K562 (cell line): ENCODE results near the gene ECI2. TPM values are rescaled to one million over a fixed set of nuclear protein-coding genes. Genes with fewer than 3 reads are reported as not detected.

Experiments used
- CBX3 ChIP-seq, 2 experiments: IDR thresholded peaks; 1 replicate in 1 of 2; 2 replicates in 1 of 2; pipeline ENCODE4 v1.6.1; 2012; ENCODE audit warnings: inconsistent platforms in 2 of 2, low read length in 2 of 2, borderline replicate concordance in 1 of 2, control low read depth in 1 of 2
- EHMT2 ChIP-seq: fragments of 450-650 bp; IDR thresholded peaks from 2 replicates; pipeline ENCODE4 v1.6.1; 2018; ENCODE audit warnings: antibody characterized with exemption
- LARP7 ChIP-seq: fragments of 450-650 bp; IDR thresholded peaks from 2 replicates; pipeline ENCODE4 v1.6.1; 2016
- NFE2L1 ChIP-seq: fragments of 450-650 bp; IDR thresholded peaks from 2 replicates; pipeline ENCODE4 v1.6.1; 2016; ENCODE audit warnings: missing genetic modification characterization, low read depth, mild to moderate bottlenecking, missing compliant biosample characterization, moderate library complexity, borderline replicate concordance
- NR4A1 ChIP-seq, 2 experiments: fragments of 250-450 bp in 1 of 2; fragments of 450-650 bp in 1 of 2; sonication (Bioruptor Pico) in 1 of 2; IDR thresholded peaks; 2 replicates each; pipeline versions ENCODE4 v1.4.0 to v1.6.1; 2016 to 2020; ENCODE audit warnings: mild to moderate bottlenecking in 2 of 2, missing compliant biosample characterization in 1 of 2, missing genetic modification characterization in 1 of 2, moderate library complexity in 1 of 2
- PHF20 ChIP-seq: fragments of 450-650 bp; IDR thresholded peaks from 2 replicates; pipeline ENCODE4 v1.6.1; 2018; ENCODE audit not compliant: partially characterized antibody
- RB1 ChIP-seq: fragments of 450-650 bp; IDR thresholded peaks from 2 replicates; pipeline ENCODE4 v1.6.1; 2017; ENCODE audit warnings: low read depth, mild to moderate bottlenecking
- SREBF2 ChIP-seq: sonication (generic); formaldehyde crosslinking; IDR thresholded peaks from 2 replicates; pipeline ENCODE4 v1.4.0; 2020; ENCODE audit warnings: mild to moderate bottlenecking, missing genetic modification reagents
- ZNF785 ChIP-seq: fragments of 250-450 bp; sonication (Bioruptor Pico); IDR thresholded peaks from 2 replicates; pipeline ENCODE4 v1.4.0; 2020; ENCODE audit warnings: mild to moderate bottlenecking
- polyA plus RNA-seq, 8 experiments: library from polyadenylated mRNA; depleted of rRNA in 4 of 8; stranded (reverse) in 5 of 8; unstranded in 3 of 8; fragments of >200 nt; fragmentation: Nextera tagmentation in 2 of 8; fragmentation: Illumina TruSeq in 1 of 8; extraction: Ambion mirVana in 2 of 8; extraction: Trizol in 1 of 8; gene quantifications; 2 replicates each; pipeline versions ENCODE4 v1.2.1 to v1.2.3, GENCODE V29; 2011 to 2014; ENCODE audit warnings: inconsistent platforms in 1 of 8, missing spikeins in 1 of 8
- total RNA-seq, 7 experiments: library from RNA; depleted of rRNA in 6 of 7; stranded (reverse); fragments of >200 nt in 6 of 7; fragmentation: Illumina TruSeq in 2 of 7; extraction: Trizol in 2 of 7; gene quantifications; 2 replicates each; pipeline versions ENCODE4 v1.2.1 to v1.2.3, GENCODE V29; 2011 to 2021; ENCODE audit warnings: low replicate concordance in 1 of 7
- TF ChIP-seq, protein P1 (sequence below): IDR thresholded peaks from 3 replicates; pipeline ENCODE4 v1.6.1; 2011; ENCODE audit warnings: borderline replicate concordance, mild to moderate bottlenecking, moderate library complexity; ENCODE audit not compliant: insufficient read length; ENCODE audit errors: extremely low read depth
- TF ChIP-seq, protein P2 (sequence below): fragments of 450-650 bp; IDR thresholded peaks from 2 replicates; pipeline ENCODE4 v1.6.1; 2018; ENCODE audit warnings: mild to moderate bottlenecking, low read depth; ENCODE audit not compliant: partially characterized antibody
- TF ChIP-seq, protein P3 (sequence below), 2 experiments: IDR thresholded peaks in 1 of 2; conservative IDR thresholded peaks in 1 of 2; 2 replicates each; pipeline ENCODE4 v1.6.1; 2016; ENCODE audit warnings: low read depth in 2 of 2, mild to moderate bottlenecking in 1 of 2, missing compliant biosample characterization in 1 of 2, missing genetic modification characterization in 1 of 2, moderate library complexity in 1 of 2
- TF ChIP-seq, protein P4 (sequence below): sonication (generic); formaldehyde crosslinking; IDR thresholded peaks from 2 replicates; pipeline ENCODE4 v1.8.1; 2023; ENCODE audit warnings: missing genetic modification reagents, mild to moderate bottlenecking, borderline replicate concordance

ECI2 gene
- total and polyA plus RNA-seq, 9 of the 15 experiments (the other 6 are each of a cell fraction or from before 2014, with no cell fraction given): 80.7 to 377 (median 142) TPM

DNA sequence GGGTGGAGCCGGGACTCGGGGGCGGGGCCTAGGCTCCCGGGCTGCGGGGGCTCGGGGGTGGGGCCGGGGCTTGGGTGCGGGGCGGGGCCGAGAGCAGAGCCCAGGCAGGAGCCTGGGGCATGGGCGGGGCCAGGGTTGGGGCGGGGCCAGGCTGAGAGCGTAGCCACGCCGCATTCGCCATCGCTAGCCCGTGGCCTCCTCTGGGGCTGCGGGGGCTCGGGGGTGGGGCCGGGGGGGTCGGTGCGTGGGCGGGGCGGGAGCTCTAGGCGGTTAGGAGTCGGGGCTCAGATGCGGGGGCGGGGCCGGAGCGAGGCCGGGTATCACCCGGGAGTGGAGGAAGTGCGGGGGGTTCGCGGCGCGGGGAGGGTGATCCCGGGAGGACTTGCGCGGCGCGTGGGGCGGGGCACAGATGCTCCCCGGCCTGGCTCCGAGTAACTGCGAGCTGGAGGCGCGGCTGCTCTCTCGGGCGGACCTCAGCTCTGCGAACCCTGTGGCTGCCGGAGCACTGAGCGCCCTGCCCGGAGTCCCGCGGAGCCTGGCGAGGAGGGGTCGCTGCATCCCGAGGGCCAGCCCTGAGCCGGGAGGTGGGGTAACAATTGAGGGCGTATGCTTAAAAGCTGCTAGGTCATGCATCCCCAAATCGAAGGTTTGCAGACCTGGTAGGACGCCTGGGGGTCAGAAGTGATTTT lies 434 bp upstream of the ECI2 start (continued):
- TF ChIP-seq, protein P1, sequence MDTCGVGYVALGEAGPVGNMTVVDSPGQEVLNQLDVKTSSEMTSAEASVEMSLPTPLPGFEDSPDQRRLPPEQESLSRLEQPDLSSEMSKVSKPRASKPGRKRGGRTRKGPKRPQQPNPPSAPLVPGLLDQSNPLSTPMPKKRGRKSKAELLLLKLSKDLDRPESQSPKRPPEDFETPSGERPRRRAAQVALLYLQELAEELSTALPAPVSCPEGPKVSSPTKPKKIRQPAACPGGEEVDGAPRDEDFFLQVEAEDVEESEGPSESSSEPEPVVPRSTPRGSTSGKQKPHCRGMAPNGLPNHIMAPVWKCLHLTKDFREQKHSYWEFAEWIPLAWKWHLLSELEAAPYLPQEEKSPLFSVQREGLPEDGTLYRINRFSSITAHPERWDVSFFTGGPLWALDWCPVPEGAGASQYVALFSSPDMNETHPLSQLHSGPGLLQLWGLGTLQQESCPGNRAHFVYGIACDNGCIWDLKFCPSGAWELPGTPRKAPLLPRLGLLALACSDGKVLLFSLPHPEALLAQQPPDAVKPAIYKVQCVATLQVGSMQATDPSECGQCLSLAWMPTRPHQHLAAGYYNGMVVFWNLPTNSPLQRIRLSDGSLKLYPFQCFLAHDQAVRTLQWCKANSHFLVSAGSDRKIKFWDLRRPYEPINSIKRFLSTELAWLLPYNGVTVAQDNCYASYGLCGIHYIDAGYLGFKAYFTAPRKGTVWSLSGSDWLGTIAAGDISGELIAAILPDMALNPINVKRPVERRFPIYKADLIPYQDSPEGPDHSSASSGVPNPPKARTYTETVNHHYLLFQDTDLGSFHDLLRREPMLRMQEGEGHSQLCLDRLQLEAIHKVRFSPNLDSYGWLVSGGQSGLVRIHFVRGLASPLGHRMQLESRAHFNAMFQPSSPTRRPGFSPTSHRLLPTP: no peak
- TF ChIP-seq, protein P2, sequence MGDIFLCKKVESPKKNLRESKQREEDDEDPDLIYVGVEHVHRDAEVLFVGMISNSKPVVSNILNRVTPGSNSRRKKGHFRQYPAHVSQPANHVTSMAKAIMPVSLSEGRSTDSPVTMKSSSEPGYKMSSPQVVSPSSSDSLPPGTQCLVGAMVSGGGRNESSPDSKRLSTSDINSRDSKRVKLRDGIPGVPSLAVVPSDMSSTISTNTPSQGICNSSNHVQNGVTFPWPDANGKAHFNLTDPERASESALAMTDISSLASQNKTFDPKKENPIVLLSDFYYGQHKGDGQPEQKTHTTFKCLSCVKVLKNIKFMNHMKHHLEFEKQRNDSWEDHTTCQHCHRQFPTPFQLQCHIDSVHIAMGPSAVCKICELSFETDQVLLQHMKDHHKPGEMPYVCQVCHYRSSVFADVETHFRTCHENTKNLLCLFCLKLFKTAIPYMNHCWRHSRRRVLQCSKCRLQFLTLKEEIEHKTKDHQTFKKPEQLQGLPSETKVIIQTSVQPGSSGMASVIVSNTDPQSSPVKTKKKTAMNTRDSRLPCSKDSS: no peak
- TF ChIP-seq NFE2L1 (tag): no peak
- TF ChIP-seq SREBF2 (CRISPR knock-in tag): no peak
- no peak for TF ChIP-seq EHMT2
- no peak for TF ChIP-seq ZNF785 (CRISPR knock-in tag)
- TF ChIP-seq, protein P3, sequence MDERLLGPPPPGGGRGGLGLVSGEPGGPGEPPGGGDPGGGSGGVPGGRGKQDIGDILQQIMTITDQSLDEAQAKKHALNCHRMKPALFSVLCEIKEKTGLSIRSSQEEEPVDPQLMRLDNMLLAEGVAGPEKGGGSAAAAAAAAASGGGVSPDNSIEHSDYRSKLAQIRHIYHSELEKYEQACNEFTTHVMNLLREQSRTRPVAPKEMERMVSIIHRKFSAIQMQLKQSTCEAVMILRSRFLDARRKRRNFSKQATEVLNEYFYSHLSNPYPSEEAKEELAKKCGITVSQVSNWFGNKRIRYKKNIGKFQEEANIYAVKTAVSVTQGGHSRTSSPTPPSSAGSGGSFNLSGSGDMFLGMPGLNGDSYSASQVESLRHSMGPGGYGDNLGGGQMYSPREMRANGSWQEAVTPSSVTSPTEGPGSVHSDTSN (CRISPR knock-in tag; IDR thresholded peaks at IDR 0.05; ENCODE audit: low read depth): no peak
- TF ChIP-seq, protein P3 (tag; conservative IDR thresholded peaks at IDR 0.05; ENCODE audit: low read depth): no peak
- no peak for TF ChIP-seq CBX3 (IDR thresholded peaks at IDR 0.05; ENCODE audit: borderline replicate concordance in 1 of 2, low read length in 2 of 2)
- peak; percentile 77 for TF ChIP-seq RB1
- peak; percentile 87; the same call in 1 of the 2 replicates for TF ChIP-seq NR4A1 (CRISPR knock-in tag; IDR thresholded peaks at IDR 0.05)
- no peak for TF ChIP-seq NR4A1 (tag; IDR thresholded peaks at IDR 0.05)
- TF ChIP-seq, protein P4, sequence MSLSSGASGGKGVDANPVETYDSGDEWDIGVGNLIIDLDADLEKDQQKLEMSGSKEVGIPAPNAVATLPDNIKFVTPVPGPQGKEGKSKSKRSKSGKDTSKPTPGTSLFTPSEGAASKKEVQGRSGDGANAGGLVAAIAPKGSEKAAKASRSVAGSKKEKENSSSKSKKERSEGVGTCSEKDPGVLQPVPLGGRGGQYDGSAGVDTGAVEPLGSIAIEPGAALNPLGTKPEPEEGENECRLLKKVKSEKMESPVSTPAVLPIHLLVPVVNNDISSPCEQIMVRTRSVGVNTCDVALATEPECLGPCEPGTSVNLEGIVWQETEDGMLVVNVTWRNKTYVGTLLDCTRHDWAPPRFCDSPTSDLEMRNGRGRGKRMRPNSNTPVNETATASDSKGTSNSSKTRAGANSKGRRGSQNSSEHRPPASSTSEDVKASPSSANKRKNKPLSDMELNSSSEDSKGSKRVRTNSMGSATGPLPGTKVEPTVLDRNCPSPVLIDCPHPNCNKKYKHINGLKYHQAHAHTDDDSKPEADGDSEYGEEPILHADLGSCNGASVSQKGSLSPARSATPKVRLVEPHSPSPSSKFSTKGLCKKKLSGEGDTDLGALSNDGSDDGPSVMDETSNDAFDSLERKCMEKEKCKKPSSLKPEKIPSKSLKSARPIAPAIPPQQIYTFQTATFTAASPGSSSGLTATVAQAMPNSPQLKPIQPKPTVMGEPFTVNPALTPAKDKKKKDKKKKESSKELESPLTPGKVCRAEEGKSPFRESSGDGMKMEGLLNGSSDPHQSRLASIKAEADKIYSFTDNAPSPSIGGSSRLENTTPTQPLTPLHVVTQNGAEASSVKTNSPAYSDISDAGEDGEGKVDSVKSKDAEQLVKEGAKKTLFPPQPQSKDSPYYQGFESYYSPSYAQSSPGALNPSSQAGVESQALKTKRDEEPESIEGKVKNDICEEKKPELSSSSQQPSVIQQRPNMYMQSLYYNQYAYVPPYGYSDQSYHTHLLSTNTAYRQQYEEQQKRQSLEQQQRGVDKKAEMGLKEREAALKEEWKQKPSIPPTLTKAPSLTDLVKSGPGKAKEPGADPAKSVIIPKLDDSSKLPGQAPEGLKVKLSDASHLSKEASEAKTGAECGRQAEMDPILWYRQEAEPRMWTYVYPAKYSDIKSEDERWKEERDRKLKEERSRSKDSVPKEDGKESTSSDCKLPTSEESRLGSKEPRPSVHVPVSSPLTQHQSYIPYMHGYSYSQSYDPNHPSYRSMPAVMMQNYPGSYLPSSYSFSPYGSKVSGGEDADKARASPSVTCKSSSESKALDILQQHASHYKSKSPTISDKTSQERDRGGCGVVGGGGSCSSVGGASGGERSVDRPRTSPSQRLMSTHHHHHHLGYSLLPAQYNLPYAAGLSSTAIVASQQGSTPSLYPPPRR (CRISPR knock-in tag): no peak
- peak; percentile 51 for TF ChIP-seq PHF20
- no peak for TF ChIP-seq LARP7
